Tibial artery (tissue), 4 donors: ENCODE data around the gene ACOT13.
"Not testable (repeated sequence)": the region's sequence is repeated elsewhere in the genome, so short reads cannot be mapped to it uniquely, and the experiment has no call there.

Experiments
- DNase-seq, 2 donors: peaks; one replicate each; pipeline ENCODE4 v3.0.0-alpha.2; 2019
- H3K27ac ChIP-seq, 2 donors: fragments of 200-600 bp; sonication (generic) in 1 of 2; 1 replicate in 1 of 2; 2 replicates in 1 of 2; pipeline ENCODE4 v1.5.1; 2018 to 2019; ENCODE audit warnings: mild to moderate bottlenecking in 1 of 2
- H3K27me3 ChIP-seq, 2 donors: fragments of 200-600 bp; sonication (generic) in 1 of 2; one replicate each; pipeline versions ENCODE4 v1.5.1 to v1.6.0; 2016 to 2019
- H3K36me3 ChIP-seq, 3 donors: fragments of 200-600 bp; sonication (generic) in 2 of 3; one replicate each; pipeline ENCODE4 v1.5.1; 2016 to 2019; ENCODE audit warnings: mild to moderate bottlenecking in 2 of 3
- H3K4me1 ChIP-seq, 4 donors: fragments of 200-600 bp; sonication (generic) in 2 of 4; 1 replicate in 3 of 4; 2 replicates in 1 of 4; pipeline ENCODE4 v1.5.1; 2016 to 2019
- H3K4me3 ChIP-seq, 2 donors: fragments of 200-600 bp; sonication (generic) in 1 of 2; 1 replicate in 1 of 2; 2 replicates in 1 of 2; pipeline ENCODE4 v1.5.1; 2018 to 2019; ENCODE audit warnings: mild to moderate bottlenecking in 2 of 2
- H3K9me3 ChIP-seq, 3 donors: fragments of 200-600 bp; sonication (generic) in 1 of 3; one replicate each; pipeline ENCODE4 v1.5.1; 2016 to 2019
- intact Hi-C: fragments of 100-400 bp; cut with DNase I; formaldehyde crosslinking; loops from one replicate; pipeline ENCODE4 v1.15.0; 2023; ENCODE audit warnings: low total_unique reads
- TF ChIP-seq, protein P1 (sequence below), 2 experiments: fragments of 200-600 bp in 1 of 2; fragments of 450-650 bp in 1 of 2; IDR thresholded peaks; one replicate each; pipeline ENCODE4 v1.5.1; 2017 to 2019; ENCODE audit warnings: antibody characterized with exemption in 2 of 2, mild to moderate bottlenecking in 1 of 2, moderate library complexity in 1 of 2

The ACOT13 gene

DNA sequence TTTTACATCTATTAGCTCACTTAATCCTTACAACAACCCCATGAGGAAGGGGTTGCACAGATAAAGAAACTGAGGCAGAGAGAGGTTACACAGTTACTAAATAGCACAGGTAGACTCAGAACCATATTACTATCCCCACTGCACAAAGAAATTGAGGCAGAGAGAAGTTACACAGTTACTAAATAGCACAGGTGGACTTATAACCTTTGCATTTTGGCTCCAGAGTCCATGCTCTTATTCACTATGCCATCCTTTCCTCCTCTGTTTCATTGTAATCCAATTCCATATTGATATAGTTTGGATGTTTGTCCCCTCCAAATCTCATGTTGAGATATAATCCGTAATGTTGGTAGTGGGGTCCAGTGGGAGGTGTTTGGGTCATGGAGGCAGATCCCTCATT is 3.7 kb upstream of the ACOT13 start:
- Histone ChIP-seq H3K4me1 (peaks cover 0 to 36% (median 23%) of the 10 kb centered on the region in 4 donors), H3K9me3 (no peaks in the 10 kb centered on the region), H3K27me3 (no peaks in the 10 kb centered on the region), H3K4me3 (no peak overlapping the region), H3K27ac (no peak overlapping the region), H3K36me3 (peaks cover 14 to 29% (median 16%) of the 10 kb centered on the region in 3 donors)
- intact Hi-C loops, result loop anchor here (10.0 kb wide), 1 partner anchor 52 kb away; the partner anchor contains the start of gene C6orf62
- no peak for DNase-seq
- TF ChIP-seq, protein P1, sequence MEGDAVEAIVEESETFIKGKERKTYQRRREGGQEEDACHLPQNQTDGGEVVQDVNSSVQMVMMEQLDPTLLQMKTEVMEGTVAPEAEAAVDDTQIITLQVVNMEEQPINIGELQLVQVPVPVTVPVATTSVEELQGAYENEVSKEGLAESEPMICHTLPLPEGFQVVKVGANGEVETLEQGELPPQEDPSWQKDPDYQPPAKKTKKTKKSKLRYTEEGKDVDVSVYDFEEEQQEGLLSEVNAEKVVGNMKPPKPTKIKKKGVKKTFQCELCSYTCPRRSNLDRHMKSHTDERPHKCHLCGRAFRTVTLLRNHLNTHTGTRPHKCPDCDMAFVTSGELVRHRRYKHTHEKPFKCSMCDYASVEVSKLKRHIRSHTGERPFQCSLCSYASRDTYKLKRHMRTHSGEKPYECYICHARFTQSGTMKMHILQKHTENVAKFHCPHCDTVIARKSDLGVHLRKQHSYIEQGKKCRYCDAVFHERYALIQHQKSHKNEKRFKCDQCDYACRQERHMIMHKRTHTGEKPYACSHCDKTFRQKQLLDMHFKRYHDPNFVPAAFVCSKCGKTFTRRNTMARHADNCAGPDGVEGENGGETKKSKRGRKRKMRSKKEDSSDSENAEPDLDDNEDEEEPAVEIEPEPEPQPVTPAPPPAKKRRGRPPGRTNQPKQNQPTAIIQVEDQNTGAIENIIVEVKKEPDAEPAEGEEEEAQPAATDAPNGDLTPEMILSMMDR (IDR thresholded peaks at IDR 0.05), result no peak

DNA sequence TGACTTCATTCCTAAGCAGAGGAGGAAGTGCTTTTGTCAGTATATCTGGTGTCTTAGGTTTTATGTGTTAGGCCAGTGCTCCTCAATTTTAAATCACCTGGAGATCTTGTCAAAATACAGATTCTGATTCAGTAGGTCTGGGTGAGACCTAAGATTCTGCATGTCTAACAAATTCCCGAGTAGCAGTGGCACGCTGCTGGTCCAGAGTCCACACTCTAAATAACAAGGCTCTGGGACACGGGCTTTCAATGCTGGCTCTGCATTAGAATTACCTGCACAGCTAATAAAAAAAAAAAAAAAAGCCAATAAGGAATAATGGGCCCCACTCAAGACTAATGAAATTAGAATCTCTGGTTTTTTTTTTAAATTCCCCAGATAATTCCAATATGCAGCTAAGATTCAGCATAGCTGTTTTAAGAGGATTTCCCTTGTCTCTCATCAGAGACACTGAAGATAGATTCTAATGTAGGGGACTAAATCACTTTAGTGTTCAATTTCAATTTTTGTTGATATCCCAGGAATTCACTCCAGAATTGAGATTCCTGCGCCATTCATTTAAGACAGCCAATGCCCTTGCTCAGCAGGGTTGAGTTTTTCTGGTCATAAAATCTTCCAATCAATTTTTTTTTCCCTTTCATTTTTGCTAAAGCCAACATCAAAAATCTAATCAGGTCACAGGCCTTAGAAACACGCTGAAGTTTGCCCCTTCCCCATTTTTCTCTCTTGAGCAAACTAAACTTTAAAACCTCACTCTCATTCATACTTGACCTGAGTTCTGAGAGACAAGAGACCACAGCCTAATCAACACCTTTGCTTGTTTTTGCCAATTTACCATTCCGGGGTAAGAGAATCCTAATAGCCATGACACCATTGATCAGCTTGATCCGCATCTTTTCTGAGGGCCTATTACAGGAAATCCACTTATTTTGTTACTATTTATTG is 2.6 kb upstream of the ACOT13 start:
- Histone ChIP-seq H3K27me3 (no peaks in the 10 kb centered on the region), H3K4me3 (peak overlapping the region in 1 of 2 donors; percentile 74), H3K9me3 (no peaks in the 10 kb centered on the region), H3K27ac (no peak overlapping the region), H3K4me1 (peaks cover 0 to 40% (median 25%) of the 10 kb centered on the region in 4 donors), H3K36me3 (peaks cover 14 to 22% (median 16%) of the 10 kb centered on the region in 3 donors)
- DNase-seq, result no peak
- intact Hi-C loops, result loop anchor here (10.0 kb wide), 1 partner anchor 50 kb away; the partner anchor contains the start of gene C6orf62
- TF ChIP-seq, protein P1 (IDR thresholded peaks at IDR 0.05), result no peak

DNA sequence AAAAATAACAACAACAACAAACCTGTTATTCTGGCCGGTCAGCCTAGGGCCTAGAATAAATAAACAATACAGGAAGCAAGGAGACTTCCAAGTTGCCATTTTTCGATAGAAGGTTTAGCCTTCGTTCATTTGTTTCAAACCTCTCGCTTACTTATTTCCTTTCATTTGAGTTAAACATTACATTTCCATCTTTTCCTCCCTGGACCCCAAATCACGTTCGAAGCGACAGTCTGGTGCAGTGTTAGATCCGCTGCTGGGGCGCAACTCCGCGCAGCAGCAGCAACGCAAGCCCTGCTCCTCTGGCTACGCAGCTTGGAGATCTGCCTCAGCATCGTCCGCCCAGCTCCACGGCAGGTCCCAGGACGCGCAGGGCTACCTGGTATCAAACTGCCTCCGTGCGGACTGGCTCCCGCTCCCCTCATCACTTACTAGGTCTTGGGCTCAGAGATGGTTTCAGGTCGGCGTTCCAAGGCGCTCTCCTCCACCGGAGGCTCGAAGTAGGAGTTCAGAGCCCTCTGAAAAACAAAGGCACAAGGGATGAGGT is 708 bp upstream of the ACOT13 start:
- Histone ChIP-seq H3K27me3 (no peaks in the 10 kb centered on the region), H3K4me3 (peak overlapping the region; percentile 74 to 81), H3K27ac (peak overlapping the region; percentile 85 to 86), H3K4me1 (peaks cover 0 to 40% (median 25%) of the 10 kb centered on the region in 4 donors), H3K9me3 (no peaks in the 10 kb centered on the region), H3K36me3 (peaks cover 14 to 22% (median 16%) of the 10 kb centered on the region in 3 donors)
- peak in 1 of 2 donors; percentile 72 for DNase-seq
- TF ChIP-seq, protein P1 (IDR thresholded peaks at IDR 0.05), result no peak
- intact Hi-C loops, result loop anchor here (10.0 kb wide), 1 partner anchor 49 kb away; the partner anchor contains the start of gene C6orf62

DNA sequence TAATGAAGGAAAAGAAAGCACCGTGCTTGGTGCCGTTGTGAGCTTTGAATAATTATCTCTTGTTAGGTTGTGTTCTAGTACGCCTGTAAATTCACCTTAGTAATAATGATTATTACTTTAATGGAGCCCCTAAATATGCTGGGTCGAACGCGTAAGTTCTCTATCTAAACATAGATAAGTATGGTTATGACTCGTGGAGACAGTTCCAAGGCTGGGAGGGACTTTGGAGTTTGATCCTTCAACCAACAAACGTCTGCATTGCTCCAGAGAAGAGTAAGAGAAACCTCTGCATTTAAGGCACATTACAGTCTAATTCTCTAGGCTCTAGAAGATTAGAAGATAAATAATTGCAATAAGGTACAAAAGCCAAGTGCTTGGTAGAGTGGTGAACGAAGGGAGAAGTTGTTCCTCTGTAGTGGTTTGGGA is 514 bp downstream of the ACOT13 start:
- Histone ChIP-seq H3K27me3 (no peaks in the 10 kb centered on the region), H3K9me3 (no peaks in the 10 kb centered on the region), H3K4me1 (peaks cover 0 to 40% (median 25%) of the 10 kb centered on the region in 4 donors), H3K27ac (peak overlapping the region; percentile 85 to 86), H3K36me3 (peaks cover 10 to 15% (median 12%) of the 10 kb centered on the region in 3 donors), H3K4me3 (peak overlapping the region; percentile 74 to 81)
- no peak for DNase-seq
- TF ChIP-seq, protein P1 (IDR thresholded peaks at IDR 0.05), result no peak
- intact Hi-C loops, result loop anchor here (10.0 kb wide), 1 partner anchor 47 kb away; the partner anchor contains the start of gene C6orf62

DNA sequence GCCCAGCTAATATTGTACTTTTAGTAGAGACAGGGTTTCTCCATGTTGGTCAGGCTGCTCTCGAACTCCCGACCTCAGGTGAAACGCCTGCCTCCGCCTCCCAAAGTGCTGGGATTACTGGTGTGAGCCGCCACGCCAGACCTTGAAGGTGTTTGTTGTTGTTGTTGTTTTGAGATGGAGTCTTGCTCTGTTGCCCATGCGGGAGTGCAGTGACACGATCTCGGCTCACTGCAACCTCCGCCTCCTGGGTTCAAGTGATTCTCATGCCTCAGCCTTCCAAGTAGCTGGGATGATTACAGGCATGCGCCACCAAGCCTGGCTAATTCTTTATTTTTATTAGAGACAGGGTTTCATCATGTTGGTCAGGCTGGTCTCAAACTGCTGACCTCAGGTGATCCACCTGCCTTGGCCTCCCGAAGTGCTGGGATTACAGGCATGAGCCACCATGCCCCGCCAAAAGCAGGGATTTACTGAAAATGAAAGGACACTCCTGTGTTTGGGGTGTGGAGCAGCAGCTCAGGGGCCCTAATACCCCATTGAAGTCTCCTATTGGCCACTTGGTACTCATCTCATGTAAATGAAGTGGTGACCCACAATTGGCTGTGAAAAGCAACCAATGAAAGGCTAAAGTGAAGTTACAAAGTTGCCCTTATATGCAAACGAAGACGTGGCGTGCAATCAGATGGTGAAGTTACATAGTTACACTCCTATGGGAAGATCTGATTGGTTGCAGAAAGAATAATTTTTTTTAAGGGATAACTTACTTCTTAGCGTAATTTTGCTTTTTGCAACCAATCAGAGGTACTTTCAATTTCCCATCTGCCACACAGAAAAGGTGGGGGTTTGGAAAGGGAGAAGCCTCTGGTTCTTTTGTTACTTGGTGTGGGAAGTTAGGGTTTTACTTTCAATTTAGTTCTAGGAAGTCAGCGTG is 1.5 kb downstream of the ACOT13 start:
- H3K27me3 ChIP-seq, H3K36me3 ChIP-seq, H3K9me3 ChIP-seq, DNase-seq, H3K27ac ChIP-seq: not testable (repeated sequence)
- Histone ChIP-seq H3K4me3 (peak overlapping the region in 1 of 2 donors; percentile 81), H3K4me1 (peaks cover 0 to 37% (median 24%) of the 10 kb centered on the region in 4 donors)
- intact Hi-C loops, result loop anchor here (10.0 kb wide), 1 partner anchor 46 kb away; the partner anchor contains the start of gene C6orf62
